ENCODE measurements around the gene GINS2.

DNA sequence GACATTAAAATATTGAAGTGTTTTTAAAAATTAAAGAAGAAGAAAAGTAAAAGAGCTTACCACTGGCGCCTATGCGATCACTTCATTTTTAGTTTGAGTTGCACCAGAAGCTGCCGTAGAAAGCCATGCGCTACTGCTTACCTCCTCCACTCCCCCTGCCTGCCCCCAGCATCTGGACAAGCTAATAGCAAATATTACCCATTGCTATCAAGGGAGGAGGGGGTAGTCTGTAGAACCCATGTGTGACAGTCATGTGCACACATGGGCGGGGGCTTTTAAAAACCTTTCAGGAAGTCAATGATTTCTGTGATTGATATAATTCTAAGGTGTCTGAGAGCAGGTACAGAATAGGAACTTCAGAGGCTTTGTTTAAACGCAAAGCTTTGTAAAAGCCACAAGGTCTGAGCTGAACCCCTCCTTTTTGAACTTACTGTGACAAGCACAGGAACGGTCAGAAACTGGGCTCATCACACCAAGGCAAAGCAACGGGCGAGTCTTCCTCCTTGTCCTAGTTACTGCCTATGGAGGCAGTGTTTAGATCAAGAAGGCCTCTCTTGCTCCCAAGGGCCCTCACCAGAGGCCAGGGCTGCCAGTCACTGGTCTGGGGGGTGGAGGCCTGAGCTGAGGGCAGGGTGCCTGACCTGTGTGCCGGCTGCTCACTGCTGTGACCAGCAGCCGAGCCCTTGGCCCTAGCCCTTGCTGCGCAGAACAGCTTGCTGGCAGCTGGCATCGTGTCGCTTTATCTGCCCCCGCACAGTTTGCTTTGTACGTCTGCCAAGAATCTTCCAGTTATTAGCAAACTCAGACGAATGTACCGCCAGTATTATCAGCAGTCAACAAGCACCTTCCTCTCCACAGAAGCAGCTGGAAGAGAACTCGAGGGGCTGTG is 15.0 kb downstream of the GINS2 start:
- TF ChIP-seq EZH2 (IDR thresholded peaks at IDR 0.05; ENCODE audit: borderline replicate concordance, low read depth, low read length, poor library complexity, severe bottlenecking), result no peak
- TF ChIP-seq, protein P1, sequence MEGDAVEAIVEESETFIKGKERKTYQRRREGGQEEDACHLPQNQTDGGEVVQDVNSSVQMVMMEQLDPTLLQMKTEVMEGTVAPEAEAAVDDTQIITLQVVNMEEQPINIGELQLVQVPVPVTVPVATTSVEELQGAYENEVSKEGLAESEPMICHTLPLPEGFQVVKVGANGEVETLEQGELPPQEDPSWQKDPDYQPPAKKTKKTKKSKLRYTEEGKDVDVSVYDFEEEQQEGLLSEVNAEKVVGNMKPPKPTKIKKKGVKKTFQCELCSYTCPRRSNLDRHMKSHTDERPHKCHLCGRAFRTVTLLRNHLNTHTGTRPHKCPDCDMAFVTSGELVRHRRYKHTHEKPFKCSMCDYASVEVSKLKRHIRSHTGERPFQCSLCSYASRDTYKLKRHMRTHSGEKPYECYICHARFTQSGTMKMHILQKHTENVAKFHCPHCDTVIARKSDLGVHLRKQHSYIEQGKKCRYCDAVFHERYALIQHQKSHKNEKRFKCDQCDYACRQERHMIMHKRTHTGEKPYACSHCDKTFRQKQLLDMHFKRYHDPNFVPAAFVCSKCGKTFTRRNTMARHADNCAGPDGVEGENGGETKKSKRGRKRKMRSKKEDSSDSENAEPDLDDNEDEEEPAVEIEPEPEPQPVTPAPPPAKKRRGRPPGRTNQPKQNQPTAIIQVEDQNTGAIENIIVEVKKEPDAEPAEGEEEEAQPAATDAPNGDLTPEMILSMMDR (conservative IDR thresholded peaks at IDR 0.05; ENCODE audit: low read depth, low read length), result no peak

Data from A673 (cell line).